K562 (cell line): ENCODE measurements around the gene GALNT9. TPM values are rescaled to one million over a fixed set of nuclear protein-coding genes. Genes with fewer than 3 reads are reported as not detected.

Experiments
- ATAC-seq: fragments of 200-7000 bp; cut with Tn5 transposase; 3 replicates; pipeline ENCODE4 v1.9.1; 2020; ENCODE audit warnings: moderate library complexity
- BruUV-seq: library from RNA; stranded (reverse); fragments of 400-500 nt; replicated peaks from 2 replicates; lab custom pipeline; 2021; lab: Mats Ljungman, UMichigan
- CTCF ChIA-PET: fragments of 300-600 bp; formaldehyde crosslinking; extraction: SDS; loops from one replicate; lab custom pipeline; 2021; ENCODE audit warnings: low intra/inter-chr PET ratio; lab: Yijun Ruan, JAX
- POLR2A ChIA-PET: fragments of 300-600, 350-650 bp; sonication (Branson Sonifier 250); formaldehyde crosslinking; extraction: SDS; loops from one replicate; lab custom pipeline; 2021; ENCODE audit warnings: antibody characterized with exemption, inconsistent platforms; lab: Yijun Ruan, JAX
- DNase-seq, 4 experiments: peaks; one replicate each; pipeline versions ENCODE4 v3.0.0 to v3.0.0-alpha.2; 2011 to 2018; ENCODE audit warnings: low spot score in 3 of 4, mixed read lengths in 3 of 4; ENCODE audit errors: extremely low read depth in 1 of 4
- FAIRE-seq: peaks from 2 replicates; lab custom pipeline; 2011; peaks lifted over from hg19 to GRCh38; lab: Jason Lieb, UNC
- H2AFZ ChIP-seq: 2 replicates; pipeline ENCODE4 v1.6.0; 2011; ENCODE audit warnings: low read depth, low read length, control low read depth, inconsistent platforms
- H3K27ac ChIP-seq: fragments of 200-600 bp; 3 replicates; pipeline ENCODE4 v1.8.0; 2011; ENCODE audit warnings: low read depth, mild to moderate bottlenecking, control low read depth, inconsistent platforms, low read length, moderate library complexity, mixed read lengths; ENCODE audit errors: extremely low read depth
- H3K27me3 ChIP-seq, 2 experiments: fragments of 300-600 bp in 1 of 2; 2 replicates in 1 of 2; 3 replicates in 1 of 2; pipeline versions ENCODE4 v1.6.0 to v1.8.0; 2011; ENCODE audit warnings: inconsistent platforms in 2 of 2, low read length in 2 of 2, mild to moderate bottlenecking in 1 of 2, mixed read lengths in 1 of 2, moderate library complexity in 1 of 2; ENCODE audit not compliant: control insufficient read depth in 2 of 2, insufficient read depth in 2 of 2
- H3K36me3 ChIP-seq: fragments of 300-600 bp; 3 replicates; pipeline ENCODE4 v1.8.0; 2011; ENCODE audit warnings: mild to moderate bottlenecking, low read length, inconsistent platforms; ENCODE audit not compliant: control insufficient read depth, insufficient read depth
- H3K4me1 ChIP-seq, 2 experiments: fragments of 200-600 bp in 1 of 2; replicated peaks in 1 of 2; 2 replicates in 1 of 2; 3 replicates in 1 of 2; pipeline versions ENCODE4 v1.5.1 to v1.8.0; 2011; ENCODE audit warnings: inconsistent platforms in 2 of 2, low read length in 2 of 2, mild to moderate bottlenecking in 1 of 2, mixed read lengths in 1 of 2, moderate library complexity in 1 of 2; ENCODE audit not compliant: control insufficient read depth in 2 of 2, insufficient read depth in 2 of 2
- H3K4me2 ChIP-seq: 2 replicates; pipeline ENCODE4 v1.6.1; 2011; ENCODE audit warnings: low read length, control low read depth, inconsistent platforms, mixed read lengths; ENCODE audit not compliant: insufficient read depth
- H3K4me3 ChIP-seq: fragments of 200-600 bp; sonication (generic), shearing (Covaris generic); 2 replicates; pipeline ENCODE4 v1.5.1; 2016; ENCODE audit warnings: control low read depth, inconsistent platforms
- H3K79me2 ChIP-seq: fragments of 200-600 bp; 3 replicates; pipeline ENCODE4 v1.8.0; 2011; ENCODE audit warnings: low read length, inconsistent platforms; ENCODE audit not compliant: control insufficient read depth, insufficient read depth
- H3K9ac ChIP-seq, 2 experiments: 2 replicates each; pipeline versions ENCODE4 v1.6.0 to v1.6.1; 2011; ENCODE audit warnings: low read depth in 2 of 2, low read length in 2 of 2, control low read depth in 1 of 2, inconsistent platforms in 1 of 2, mild to moderate bottlenecking in 1 of 2, mixed read lengths in 1 of 2; ENCODE audit not compliant: insufficient read depth in 1 of 2
- H3K9me1 ChIP-seq: one replicate; pipeline ENCODE4 v1.6.0; 2011; ENCODE audit warnings: inconsistent platforms, mild to moderate bottlenecking, low read length, moderate library complexity; ENCODE audit not compliant: control insufficient read depth, insufficient read depth
- H3K9me3 ChIP-seq: replicated peaks from 2 replicates; pipeline ENCODE4 v1.5.1; 2011; ENCODE audit warnings: low read depth, low read length, inconsistent platforms; ENCODE audit not compliant: control insufficient read depth, insufficient read depth
- H4K20me1 ChIP-seq: replicated peaks from 2 replicates; pipeline ENCODE4 v1.6.1; 2011; ENCODE audit warnings: low read length, inconsistent platforms, mixed read lengths; ENCODE audit not compliant: control insufficient read depth, insufficient read depth
- ATF7 ChIP-seq: fragments of 450-650 bp; IDR thresholded peaks from 2 replicates; pipeline ENCODE4 v1.7.1; 2014; ENCODE audit warnings: mild to moderate bottlenecking, moderate library complexity
- BRCA1 ChIP-seq, 2 experiments: fragments of 450-650 bp in 1 of 2; sonication (generic) in 1 of 2; formaldehyde crosslinking in 1 of 2; IDR thresholded peaks; 2 replicates each; pipeline versions ENCODE4 v1.5.0 to v1.6.1; 2017 to 2020; ENCODE audit warnings: mild to moderate bottlenecking in 1 of 2, missing genetic modification reagents in 1 of 2
- CBX2 ChIP-seq: fragments of 200-600 bp; sonication (generic); IDR thresholded peaks from one replicate; pipeline ENCODE4 v1.6.1; 2012; ENCODE audit warnings: mild to moderate bottlenecking, low read length, inconsistent platforms; ENCODE audit not compliant: insufficient read depth, poor library complexity, severe bottlenecking
- CBX8 ChIP-seq: fragments of 200-600 bp; sonication (generic); IDR thresholded peaks from 2 replicates; pipeline ENCODE4 v1.6.1; 2012; ENCODE audit warnings: borderline replicate concordance, mixed run types, low read depth, mild to moderate bottlenecking, moderate library complexity, mixed read lengths, low read length, control low read depth, inconsistent platforms; ENCODE audit not compliant: poor library complexity, severe bottlenecking; ENCODE audit errors: extremely low read depth
- DPF2 ChIP-seq: fragments of 450-650 bp; IDR thresholded peaks from 2 replicates; pipeline ENCODE4 v1.6.1; 2016
- NFATC3 ChIP-seq: fragments of 450-650 bp; IDR thresholded peaks from 2 replicates; pipeline ENCODE4 v1.6.1; 2017; ENCODE audit warnings: mild to moderate bottlenecking
- PCBP1 ChIP-seq: fragments of 200-400 bp; formaldehyde crosslinking; IDR thresholded peaks from 2 replicates; pipeline ENCODE4 v1.6.1; 2018; ENCODE audit warnings: mild to moderate bottlenecking, low read depth, low read length; ENCODE audit not compliant: poor library complexity, severe bottlenecking
- POLR2A ChIP-seq: fragments of 450-650 bp; conservative IDR thresholded peaks from 2 replicates; pipeline ENCODE4 v1.6.1; 2016
- TRIM28 ChIP-seq: fragments of 450-650 bp; IDR thresholded peaks from 2 replicates; pipeline ENCODE4 v1.6.1; 2017
- WGBS: fragments of 100-300 bp; shearing (Covaris generic); methylation state at CpG from one replicate; pipeline ENCODE4 v1.1.6; 2016; ENCODE audit warnings: low coverage, mixed read lengths; ENCODE audit not compliant: insufficient coverage; ENCODE audit errors: missing lambda C conversion rate; 5-methylcytosine and 5-hydroxymethylcytosine counted together
- in situ Hi-C: fragments of 300-500 bp; cut with MboI; formaldehyde crosslinking; loops from 4 replicates; pipeline ENCODE4 v1.15.0; 2018; ENCODE audit warnings: inconsistent platforms, mixed read lengths
- intact Hi-C: fragments of 100-400 bp; cut with micrococcal nuclease; formaldehyde crosslinking; loops from 2 replicates; pipeline ENCODE4 v1.14.2; 2022
- polyA plus RNA-seq, 8 experiments: library from polyadenylated mRNA; depleted of rRNA in 4 of 8; stranded (reverse) in 5 of 8; unstranded in 3 of 8; fragments of >200 nt; fragmentation: Nextera tagmentation in 2 of 8; fragmentation: Illumina TruSeq in 1 of 8; extraction: Ambion mirVana in 2 of 8; extraction: Trizol in 1 of 8; gene quantifications; 2 replicates each; pipeline versions ENCODE4 v1.2.1 to v1.2.3, GENCODE V29; 2011 to 2014; ENCODE audit warnings: inconsistent platforms in 1 of 8, missing spikeins in 1 of 8
- total RNA-seq, 7 experiments: library from RNA; depleted of rRNA in 6 of 7; stranded (reverse); fragments of >200 nt in 6 of 7; fragmentation: Illumina TruSeq in 2 of 7; extraction: Trizol in 2 of 7; gene quantifications; 2 replicates each; pipeline versions ENCODE4 v1.2.1 to v1.2.3, GENCODE V29; 2011 to 2021; ENCODE audit warnings: low replicate concordance in 1 of 7
- TF ChIP-seq, protein P1 (sequence below), 2 experiments: IDR thresholded peaks; 2 replicates each; pipeline ENCODE4 v1.6.1; 2012; ENCODE audit warnings: improper control_type of control experiment in 2 of 2, low read depth in 2 of 2, low read length in 2 of 2, borderline replicate concordance in 1 of 2

GALNT9 gene
- total and polyA plus RNA-seq, 9 of the 15 experiments (the other 6 are each of a cell fraction or from before 2014, with no cell fraction given), result not detected

DNA sequence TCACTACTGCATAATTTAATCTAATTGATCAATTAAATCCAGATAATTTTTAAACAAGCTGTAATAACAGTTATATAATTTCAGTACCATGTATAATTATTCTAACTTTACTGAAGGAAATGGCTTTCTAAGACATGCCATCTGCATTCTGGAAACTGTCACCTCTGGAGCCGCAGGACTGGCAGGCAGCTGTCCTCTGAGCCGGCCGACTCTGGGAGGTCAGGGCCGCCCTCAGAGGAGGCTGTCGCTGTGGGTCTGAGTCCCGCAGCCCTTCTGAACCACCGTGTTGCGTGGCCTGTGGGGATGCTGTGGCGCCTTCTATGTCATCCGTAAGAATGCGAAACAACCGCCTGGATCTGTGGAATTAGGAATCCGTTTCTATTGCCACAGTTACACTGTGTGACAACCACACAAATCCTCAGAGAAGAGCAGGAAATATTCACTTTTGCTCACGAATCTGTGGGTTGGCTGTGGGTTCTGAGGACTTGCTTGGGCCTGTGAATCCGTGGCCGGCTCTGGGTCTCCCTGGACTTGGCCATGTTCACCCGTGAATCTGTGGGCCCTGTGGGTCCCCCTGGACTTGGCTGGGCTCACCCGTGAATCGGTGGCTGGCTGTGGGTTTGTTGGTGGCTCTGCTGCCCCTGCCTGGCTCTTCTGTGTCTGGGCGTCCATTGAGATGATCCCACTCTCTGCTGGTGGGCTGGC lies 17.2 kb upstream of the GALNT9 start:
- 4% methylated on average over 20 of the region's 20 CpGs for WGBS
- H3K79me2 ChIP-seq, result no peaks in the 10 kb centered on the region
- peaks cover 6% of the 10 kb centered on the region for H3K9me3 ChIP-seq
- ChIA-PET CTCF (no interaction called here), POLR2A (no interaction called here)
- H3K27ac ChIP-seq, result no peak overlapping the region
- H3K9ac ChIP-seq, result no peak overlapping the region
- DNase-seq (no peak), ATAC-seq (no peak), FAIRE-seq (no peak)
- no TSS peak for BruUV-seq
- in situ Hi-C loops, result no loop called here
- intact Hi-C loops, result no loop called here
- no peaks in the 10 kb centered on the region for H3K9me1 ChIP-seq
- no peaks in the 10 kb centered on the region; the same call in 1 of the 2 replicates for H4K20me1 ChIP-seq
- H2AFZ ChIP-seq, result no peak overlapping the region
- peaks cover 0 to 5% of the 10 kb centered on the region in 2 experiments; a peak in 1 of 5 replicates for H3K4me1 ChIP-seq
- H3K4me2 ChIP-seq, result no peak overlapping the region
- TF ChIP-seq TRIM28 (no peak), BRCA1 (IDR thresholded peaks at IDR 0.05) (no peak), BRCA1 (CRISPR knock-in tag; IDR thresholded peaks at IDR 0.05) (no peak), PCBP1 (no peak), CBX8 (no peak), POLR2A (no peak), CBX2 (no peak), ATF7 (no peak), DPF2 (no peak), NFATC3 (no peak)
- TF ChIP-seq, protein P1, sequence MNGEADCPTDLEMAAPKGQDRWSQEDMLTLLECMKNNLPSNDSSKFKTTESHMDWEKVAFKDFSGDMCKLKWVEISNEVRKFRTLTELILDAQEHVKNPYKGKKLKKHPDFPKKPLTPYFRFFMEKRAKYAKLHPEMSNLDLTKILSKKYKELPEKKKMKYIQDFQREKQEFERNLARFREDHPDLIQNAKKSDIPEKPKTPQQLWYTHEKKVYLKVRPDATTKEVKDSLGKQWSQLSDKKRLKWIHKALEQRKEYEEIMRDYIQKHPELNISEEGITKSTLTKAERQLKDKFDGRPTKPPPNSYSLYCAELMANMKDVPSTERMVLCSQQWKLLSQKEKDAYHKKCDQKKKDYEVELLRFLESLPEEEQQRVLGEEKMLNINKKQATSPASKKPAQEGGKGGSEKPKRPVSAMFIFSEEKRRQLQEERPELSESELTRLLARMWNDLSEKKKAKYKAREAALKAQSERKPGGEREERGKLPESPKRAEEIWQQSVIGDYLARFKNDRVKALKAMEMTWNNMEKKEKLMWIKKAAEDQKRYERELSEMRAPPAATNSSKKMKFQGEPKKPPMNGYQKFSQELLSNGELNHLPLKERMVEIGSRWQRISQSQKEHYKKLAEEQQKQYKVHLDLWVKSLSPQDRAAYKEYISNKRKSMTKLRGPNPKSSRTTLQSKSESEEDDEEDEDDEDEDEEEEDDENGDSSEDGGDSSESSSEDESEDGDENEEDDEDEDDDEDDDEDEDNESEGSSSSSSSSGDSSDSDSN (IDR thresholded peaks at IDR 0.05; ENCODE audit: borderline replicate concordance in 1 of 2, low read depth in 2 of 2, low read length in 2 of 2), result no peak
- no peaks in the 10 kb centered on the region for H3K36me3 ChIP-seq
- H3K4me3 ChIP-seq, result no peak overlapping the region
- peaks cover 38 to 70% of the 10 kb centered on the region in 2 experiments; a peak in 4 of 5 replicates for H3K27me3 ChIP-seq
